ENCODE measurements around the gene ALDH4A1.

ALDH4A1 gene, protein sequence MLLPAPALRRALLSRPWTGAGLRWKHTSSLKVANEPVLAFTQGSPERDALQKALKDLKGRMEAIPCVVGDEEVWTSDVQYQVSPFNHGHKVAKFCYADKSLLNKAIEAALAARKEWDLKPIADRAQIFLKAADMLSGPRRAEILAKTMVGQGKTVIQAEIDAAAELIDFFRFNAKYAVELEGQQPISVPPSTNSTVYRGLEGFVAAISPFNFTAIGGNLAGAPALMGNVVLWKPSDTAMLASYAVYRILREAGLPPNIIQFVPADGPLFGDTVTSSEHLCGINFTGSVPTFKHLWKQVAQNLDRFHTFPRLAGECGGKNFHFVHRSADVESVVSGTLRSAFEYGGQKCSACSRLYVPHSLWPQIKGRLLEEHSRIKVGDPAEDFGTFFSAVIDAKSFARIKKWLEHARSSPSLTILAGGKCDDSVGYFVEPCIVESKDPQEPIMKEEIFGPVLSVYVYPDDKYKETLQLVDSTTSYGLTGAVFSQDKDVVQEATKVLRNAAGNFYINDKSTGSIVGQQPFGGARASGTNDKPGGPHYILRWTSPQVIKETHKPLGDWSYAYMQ

DNA sequence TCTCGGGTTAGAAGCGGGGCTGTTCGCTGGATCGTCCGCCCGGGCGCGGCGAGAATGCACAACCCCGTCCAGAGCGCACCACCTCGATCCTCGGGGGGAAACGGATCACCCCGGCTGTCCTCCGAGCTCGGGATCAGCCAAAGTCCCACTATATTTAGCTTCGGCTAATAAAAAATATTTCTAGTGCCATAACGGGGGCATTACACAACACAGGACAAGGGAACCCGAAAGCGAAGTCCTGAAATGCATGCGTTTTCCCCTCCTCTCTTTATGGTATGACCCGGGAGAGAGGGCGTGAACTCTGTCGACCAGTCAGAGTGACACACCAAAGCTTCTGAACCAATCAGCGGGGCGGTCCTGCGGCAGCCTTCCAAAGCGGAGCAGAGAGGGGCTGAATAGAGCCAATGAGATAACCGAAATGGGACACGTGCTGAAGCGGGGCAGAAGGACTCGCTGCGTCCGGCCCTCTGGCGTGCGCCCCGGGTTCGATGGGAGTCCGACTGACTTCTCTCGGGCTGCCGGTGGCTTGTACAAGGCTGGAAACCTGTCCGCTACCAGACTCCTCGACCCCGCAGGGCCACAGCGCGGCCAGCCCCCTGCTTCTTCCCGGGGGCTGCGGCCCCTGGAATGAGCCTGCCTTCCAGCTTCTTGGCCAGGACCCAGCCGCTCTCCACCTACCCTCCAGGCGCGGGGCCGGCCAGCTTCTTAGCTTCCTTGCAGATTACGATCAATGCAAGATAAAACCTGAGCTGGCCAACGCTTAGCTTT lies at the start of gene ALDH4A1:
Gene ALDH4A1 (minus strand): TSS at position 33 of the 768 bp plus-strand sequence. CDS start 32 bp downstream, at position 1.
- TF ChIP-seq, protein P1, sequence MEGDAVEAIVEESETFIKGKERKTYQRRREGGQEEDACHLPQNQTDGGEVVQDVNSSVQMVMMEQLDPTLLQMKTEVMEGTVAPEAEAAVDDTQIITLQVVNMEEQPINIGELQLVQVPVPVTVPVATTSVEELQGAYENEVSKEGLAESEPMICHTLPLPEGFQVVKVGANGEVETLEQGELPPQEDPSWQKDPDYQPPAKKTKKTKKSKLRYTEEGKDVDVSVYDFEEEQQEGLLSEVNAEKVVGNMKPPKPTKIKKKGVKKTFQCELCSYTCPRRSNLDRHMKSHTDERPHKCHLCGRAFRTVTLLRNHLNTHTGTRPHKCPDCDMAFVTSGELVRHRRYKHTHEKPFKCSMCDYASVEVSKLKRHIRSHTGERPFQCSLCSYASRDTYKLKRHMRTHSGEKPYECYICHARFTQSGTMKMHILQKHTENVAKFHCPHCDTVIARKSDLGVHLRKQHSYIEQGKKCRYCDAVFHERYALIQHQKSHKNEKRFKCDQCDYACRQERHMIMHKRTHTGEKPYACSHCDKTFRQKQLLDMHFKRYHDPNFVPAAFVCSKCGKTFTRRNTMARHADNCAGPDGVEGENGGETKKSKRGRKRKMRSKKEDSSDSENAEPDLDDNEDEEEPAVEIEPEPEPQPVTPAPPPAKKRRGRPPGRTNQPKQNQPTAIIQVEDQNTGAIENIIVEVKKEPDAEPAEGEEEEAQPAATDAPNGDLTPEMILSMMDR (IDR thresholded peaks at IDR 0.05): peak; percentile 34
- H3K9me3 ChIP-seq: no peaks in the 10 kb centered on the region
- H3K27me3 ChIP-seq: no peaks in the 10 kb centered on the region
- H3K4me1 ChIP-seq (ENCODE audit: control insufficient read depth in 1 of 2, insufficient read depth in 1 of 2, low read depth in 1 of 2, low read length in 1 of 2): peaks cover 37 to 47% of the 10 kb centered on the region in 2 experiments
- H3K36me3 ChIP-seq: peaks cover 3% of the 10 kb centered on the region
- peak within 1 kb of the TSS; percentile 66 to 84 for H3K4me3 ChIP-seq (ENCODE audit: low read depth in 1 of 2, low read length in 1 of 2)
- H3K27ac ChIP-seq: peak within 1 kb of the TSS; percentile 88

DNA sequence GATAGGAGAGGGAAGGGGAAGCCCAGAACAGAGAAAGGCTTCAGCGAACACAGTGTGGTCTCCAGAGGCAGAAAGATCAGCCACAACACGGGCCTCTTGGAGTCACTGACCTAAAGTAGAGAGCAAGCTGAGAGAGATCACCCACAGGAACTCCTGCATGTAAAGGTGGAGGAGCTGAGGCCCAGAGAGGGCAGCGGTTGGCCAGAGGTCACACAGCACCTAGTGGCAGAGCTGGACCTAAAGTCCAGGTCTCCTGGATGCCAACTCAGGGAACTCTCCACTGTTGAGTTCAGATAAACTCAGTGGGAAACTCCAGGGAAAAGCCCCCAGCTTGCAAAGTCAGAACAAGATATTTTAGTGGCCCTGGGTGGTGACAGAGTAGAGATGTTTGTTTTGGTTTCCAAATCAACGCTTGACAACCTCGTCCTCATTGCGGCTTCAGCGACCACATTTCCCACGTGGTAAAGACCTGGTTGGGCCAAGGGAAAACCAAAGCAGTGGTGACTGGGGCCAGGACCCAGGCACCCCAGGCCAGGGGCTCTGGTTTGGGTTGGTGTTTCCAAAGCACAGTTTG lies 49.5 kb upstream of the ALDH4A1 start:
- peaks cover 37 to 48% of the 10 kb centered on the region in 2 experiments for H3K4me1 ChIP-seq (ENCODE audit: control insufficient read depth in 1 of 2, insufficient read depth in 1 of 2, low read depth in 1 of 2, low read length in 1 of 2)
- H3K27me3 ChIP-seq: peaks cover 92% of the 10 kb centered on the region
- no peaks in the 10 kb centered on the region for H3K9me3 ChIP-seq
- H3K4me3 ChIP-seq (ENCODE audit: low read depth in 1 of 2, low read length in 1 of 2): no peak overlapping the region
- TF ChIP-seq, protein P1 (IDR thresholded peaks at IDR 0.05): no peak
- H3K27ac ChIP-seq: peak overlapping the region; percentile 56
- H3K36me3 ChIP-seq: no peaks in the 10 kb centered on the region

DNA sequence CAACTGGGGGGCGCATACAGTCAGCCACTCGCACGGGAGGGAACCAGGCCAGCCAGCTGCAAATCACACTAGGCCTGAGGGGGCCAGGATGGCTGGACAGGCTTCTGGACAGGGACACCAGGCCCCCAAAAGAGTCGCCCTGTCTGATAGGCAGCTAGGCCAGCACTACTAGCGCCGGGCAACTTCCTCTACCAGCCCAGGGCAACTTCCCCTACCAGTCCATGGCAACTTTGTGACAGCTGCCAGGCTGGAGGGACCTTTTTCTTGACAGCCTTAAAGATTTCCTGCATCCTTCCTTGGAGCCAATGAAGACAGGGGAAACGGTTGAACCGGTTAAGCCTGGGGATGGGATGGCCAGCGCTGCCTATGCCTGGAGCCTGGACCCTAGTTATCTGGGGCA lies 49.1 kb upstream of the ALDH4A1 start:
- TF ChIP-seq, protein P1 (IDR thresholded peaks at IDR 0.05): no peak
- Histone ChIP-seq H3K4me3 (ENCODE audit: low read depth in 1 of 2, low read length in 1 of 2) (no peak overlapping the region), H3K4me1 (ENCODE audit: control insufficient read depth in 1 of 2, insufficient read depth in 1 of 2, low read depth in 1 of 2, low read length in 1 of 2) (peaks cover 35 to 44% of the 10 kb centered on the region in 2 experiments), H3K9me3 (no peaks in the 10 kb centered on the region), H3K36me3 (no peaks in the 10 kb centered on the region), H3K27ac (peak overlapping the region; percentile 56), H3K27me3 (peaks cover 87% of the 10 kb centered on the region)

DNA sequence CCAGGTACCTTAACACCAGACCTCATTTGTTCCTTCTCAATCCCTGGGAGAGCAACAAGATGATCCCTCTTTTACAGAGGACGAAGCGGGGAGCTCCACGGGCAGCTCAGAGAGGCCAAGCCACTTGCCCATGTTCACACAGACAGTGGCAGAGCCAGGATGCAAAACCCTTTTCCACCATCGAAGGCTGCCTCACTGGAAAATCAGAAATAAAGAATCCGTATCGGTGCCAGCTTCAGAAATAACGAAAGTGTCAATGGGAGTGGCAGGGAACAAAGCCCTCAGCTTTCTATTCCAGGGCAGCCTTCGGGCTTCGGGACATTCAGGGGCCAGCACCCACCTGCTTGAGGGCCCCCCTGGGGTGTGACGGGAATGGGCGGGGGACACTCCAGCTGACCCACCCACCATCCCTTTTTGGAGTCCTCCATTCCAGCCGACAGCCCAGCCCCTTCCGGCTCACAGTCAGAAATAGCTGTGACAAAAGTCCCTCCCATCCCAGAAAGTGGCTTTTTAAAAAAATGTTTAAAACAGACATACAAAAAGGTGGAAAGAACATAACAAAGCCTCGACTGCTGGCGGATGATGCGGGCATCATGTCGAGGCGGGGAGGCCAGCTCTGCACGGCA lies 48.2 kb upstream of the ALDH4A1 start:
- peaks cover 83% of the 10 kb centered on the region for H3K27me3 ChIP-seq
- H3K36me3 ChIP-seq: no peaks in the 10 kb centered on the region
- TF ChIP-seq, protein P1 (IDR thresholded peaks at IDR 0.05): no peak
- H3K4me1 ChIP-seq (ENCODE audit: control insufficient read depth in 1 of 2, insufficient read depth in 1 of 2, low read depth in 1 of 2, low read length in 1 of 2): peaks cover 31 to 37% of the 10 kb centered on the region in 2 experiments
- no peaks in the 10 kb centered on the region for H3K9me3 ChIP-seq
- peak overlapping the region; percentile 32 to 47 for H3K4me3 ChIP-seq (ENCODE audit: low read depth in 1 of 2, low read length in 1 of 2)
- H3K27ac ChIP-seq: no peak overlapping the region
